HG02759 (cell line): ENCODE results near the gene PROSER1.
"Not testable (repeated sequence)": the region's sequence is repeated elsewhere in the genome, so short reads cannot be mapped to it uniquely, and the experiment has no call there.

Experiments used
- ATAC-seq: cut with Tn5 transposase; IDR thresholded peaks from one replicate; pipeline ENCODE4 v1.9.1; 2021; ENCODE audit warnings: mild to moderate bottlenecking, moderate library complexity; ENCODE audit not compliant: unreplicated experiment

PROSER1 gene

DNA sequence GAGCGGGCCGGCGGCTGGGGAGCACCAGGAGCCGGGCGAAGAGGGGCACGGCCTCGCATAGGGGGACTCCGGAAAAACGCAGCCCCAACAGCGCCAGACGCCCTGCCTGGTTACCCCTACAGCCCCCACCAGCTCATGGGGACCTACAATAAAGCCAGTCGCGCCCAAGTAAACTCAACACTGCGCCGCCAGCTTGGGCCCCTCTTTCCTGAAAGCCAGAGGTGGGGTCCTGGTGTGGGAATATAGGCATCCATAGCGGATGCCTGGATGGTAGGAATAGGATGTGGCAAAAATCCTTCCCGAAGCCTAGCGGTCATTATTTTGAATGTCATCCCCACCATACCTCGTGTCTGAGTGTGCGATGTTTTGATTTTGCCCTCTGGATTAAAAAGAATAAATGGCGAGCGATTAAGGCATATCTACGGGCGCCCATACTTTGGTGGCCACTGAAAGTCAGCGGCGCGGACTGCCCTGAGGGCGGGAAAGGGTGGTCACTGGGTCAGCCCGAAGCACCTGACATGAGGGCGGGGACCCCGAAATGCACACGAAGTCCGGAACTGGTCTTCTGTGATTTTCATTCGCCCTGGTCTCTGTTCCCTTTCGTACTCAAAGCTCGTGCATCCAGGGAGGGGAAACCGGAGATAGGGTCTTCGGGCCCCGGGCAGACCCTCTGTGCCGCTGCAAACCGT, at the start of gene PROSER1, which contains the start of gene NHLRC3:
Gene PROSER1 (minus strand): TSS at position 210 of the 689 bp plus-strand sequence. CDS start 847 bp downstream, outside the sequence.
Gene NHLRC3 (plus strand): TSS at position 577 of the 689 bp plus-strand sequence. CDS start 184 bp downstream, outside the sequence.
- peak; percentile 75 for ATAC-seq

DNA sequence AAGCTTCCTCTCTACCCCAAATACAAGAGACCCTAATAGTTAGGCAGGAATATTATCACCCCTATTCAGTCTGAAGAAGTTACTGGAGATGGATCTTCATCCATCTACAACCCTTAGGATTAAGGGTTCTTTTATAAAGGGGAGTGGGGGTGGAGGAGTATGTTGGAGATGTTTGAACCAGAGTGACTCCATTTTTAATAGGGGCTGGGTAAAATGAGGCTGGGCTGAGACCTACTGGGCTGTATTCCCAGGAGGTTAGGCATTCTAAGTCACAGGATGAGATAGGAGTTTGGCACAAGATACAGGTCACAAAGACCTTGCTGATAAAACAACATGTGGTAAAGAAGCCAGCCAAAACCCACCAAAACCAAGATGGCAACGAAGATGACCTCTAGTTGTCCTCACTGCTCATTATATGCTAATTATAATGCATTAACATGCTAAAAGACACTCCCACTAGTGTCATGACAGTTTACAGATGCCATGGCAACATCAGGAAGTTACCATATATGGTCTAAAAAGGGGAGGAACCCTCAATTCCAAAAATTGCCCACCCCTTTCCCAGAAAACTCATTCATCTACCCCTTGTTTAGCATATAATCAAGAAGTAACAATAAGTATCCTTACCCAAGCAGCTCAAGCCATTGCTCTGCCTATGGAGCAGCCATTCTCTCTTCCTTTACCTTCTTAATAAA, 48.5 kb upstream of the PROSER1 start:
- ATAC-seq = not testable (repeated sequence)

DNA sequence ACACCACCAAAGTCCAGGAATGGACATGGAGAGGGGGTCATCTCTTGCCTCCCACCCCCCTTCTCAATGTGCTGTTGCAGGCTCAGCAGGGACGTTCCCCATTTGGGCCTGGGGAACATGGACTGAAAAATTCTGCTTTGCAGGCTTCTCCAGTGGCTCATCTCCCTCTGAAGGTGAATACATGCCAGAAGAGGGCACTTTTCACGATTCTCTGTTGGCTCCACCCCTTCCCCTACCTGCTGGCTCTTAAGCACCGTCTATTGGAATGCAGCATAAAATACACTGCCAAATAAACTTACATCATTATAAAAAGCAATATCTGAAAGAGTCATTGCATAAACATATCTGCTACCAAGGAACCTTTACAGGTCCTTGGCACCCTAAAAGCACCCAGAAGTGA, 36.1 kb upstream of the PROSER1 start:
- no peak for ATAC-seq

DNA sequence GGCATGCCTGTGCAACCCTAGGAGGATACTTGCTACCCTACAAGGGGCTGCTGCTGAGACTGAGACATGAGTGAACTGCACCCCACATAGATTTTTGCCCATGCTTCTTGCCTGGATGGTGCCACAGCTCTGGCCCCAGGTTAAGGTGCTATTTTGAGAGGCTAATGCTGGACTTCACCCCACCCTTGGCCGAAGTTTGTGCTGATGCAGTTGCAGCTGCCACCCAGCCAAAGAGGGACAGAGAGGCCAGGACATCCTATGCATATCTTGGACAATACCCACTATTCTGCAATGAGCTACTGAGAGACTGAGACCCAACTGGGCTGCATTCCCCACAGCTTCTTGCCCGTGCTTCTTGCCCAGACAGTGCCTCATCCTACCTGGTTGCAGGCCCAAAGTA, 35.0 kb upstream of the PROSER1 start:
- ATAC-seq = no peak

DNA sequence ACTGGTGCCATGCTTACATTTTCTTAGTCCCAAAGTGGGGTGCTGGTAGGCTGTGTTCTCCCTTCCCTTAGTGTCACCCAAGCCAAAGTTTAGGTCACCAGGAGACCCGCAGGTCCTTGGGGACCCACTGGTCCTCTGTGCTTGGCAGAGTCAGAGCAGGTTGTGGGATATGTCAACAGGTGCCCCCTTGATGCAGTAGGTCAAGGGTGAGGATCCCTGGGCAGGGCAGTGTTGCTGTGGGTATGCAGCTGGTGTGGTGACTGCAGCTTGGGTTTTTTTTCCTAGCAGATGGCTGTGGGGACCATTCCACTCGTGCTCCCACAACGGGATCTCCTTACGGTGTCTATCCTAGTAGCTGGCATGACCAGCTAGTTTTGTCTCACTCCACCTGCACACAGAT, 24.1 kb upstream of the PROSER1 start:
- ATAC-seq = no peak

DNA sequence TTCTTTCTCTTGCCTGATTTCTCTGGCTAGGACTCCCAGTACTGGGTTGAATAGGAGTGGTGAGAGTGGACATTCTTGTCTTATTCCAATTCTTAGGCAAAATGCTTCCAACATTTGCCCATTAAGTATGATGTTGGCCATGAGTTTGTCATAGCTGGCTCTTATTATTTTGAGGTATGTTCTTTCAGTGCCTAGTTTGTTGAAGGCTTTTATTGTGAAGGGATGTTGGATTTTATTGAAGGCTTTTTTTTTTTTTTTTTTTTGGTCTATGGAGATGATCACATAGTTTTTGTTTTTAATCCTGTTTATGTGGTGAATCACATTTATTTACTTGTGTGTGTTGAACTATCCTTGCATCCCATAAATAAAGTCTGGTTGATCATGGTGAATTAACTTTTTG, 20.2 kb upstream of the PROSER1 start:
- no peak for ATAC-seq

DNA sequence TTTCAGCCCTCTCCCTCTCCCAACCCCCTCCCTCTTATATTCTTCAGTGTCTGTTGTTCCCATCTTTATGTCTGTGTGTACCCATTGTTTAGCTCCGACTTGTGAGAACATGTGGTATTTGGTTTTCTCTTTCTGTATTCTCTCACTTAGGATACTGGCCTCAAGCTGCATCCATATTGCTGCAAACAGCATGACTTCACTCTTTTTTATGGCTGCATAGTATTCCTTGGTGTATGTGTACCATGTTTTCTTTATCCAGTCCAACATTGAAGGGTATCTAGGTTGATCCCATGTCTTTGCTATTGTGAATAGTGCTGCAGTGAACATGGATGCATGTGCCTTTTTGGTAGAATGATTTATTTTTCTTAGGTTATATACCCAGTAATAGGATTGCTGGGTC, 18.1 kb upstream of the PROSER1 start:
- no peak for ATAC-seq

DNA sequence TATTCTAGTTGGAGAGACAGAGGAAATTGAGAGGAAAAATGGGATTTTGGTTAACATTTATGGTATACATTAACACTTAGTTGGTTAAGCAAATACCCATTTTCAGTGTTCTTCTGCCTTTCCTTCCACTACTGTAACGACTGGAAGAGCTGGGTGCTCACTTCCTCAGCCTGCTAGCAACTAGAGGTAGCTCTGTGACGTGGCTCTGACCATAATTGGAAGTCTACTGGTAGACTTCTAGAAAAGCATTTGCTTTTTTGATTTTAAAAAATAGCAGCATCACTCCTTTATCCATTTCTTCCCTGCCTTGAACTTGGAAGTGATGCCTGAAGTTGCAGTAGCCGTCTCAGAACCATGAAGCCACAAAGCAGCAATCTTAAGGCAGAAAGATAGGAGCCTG, 16.2 kb upstream of the PROSER1 start:
- no peak for ATAC-seq

DNA sequence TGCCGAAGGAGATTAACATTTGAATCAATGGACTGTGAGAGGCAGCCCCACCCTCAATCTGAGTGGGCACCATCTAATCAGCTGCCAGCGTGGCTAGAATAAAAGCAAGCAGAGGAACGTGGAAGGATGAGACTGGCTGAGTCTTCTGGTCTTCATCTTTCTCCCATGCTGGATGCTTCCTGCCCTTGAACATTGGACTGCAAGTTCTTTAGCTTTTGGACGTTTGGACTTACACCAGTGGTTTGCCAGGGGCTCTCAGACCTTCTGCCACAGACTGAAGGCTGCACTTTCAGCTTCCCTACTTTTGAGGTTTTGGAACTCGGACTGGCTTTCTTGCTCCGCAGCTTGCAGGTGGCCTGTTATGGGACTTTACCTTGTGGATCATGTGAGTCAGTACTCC, 15.1 kb upstream of the PROSER1 start:
- no peak for ATAC-seq

DNA sequence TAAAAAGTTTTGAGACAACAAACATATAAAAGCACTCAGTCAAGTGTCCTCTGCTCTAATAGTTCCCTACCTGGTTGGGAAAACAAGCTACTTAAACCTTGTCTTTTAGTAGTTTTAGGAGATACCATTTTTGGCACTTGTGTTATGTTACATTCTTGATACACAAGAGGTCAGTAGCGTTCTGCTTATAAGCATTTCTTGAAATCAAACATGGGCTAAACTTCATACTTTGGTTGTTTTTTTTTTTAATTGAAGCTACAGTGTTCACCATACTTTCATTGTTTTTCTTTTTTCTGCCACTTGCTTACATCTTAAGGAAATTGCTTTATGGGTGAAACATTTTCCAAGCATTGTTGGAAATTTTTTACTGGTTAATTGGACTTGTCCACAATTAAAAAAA, 13.3 kb upstream of the PROSER1 start:
- peak; percentile 50 for ATAC-seq

DNA sequence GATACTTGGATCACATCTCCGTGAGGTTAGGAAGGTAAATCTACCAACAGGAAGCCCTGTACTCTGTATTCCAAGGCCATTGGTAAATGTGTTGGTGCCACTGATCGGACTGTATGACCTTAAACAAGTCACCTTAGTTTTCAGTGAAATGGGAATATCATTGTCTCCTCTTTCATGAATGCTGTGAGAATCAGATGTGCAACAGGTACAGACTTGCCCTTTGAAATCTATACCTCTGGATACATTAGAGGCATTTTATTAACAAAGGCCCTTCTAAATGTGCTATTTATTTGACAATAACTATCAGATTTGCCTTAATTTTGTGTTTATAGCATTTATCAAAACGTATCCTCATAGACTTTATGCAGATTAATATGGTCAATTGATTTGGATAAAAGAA, 11.4 kb upstream of the PROSER1 start:
- no peak for ATAC-seq

DNA sequence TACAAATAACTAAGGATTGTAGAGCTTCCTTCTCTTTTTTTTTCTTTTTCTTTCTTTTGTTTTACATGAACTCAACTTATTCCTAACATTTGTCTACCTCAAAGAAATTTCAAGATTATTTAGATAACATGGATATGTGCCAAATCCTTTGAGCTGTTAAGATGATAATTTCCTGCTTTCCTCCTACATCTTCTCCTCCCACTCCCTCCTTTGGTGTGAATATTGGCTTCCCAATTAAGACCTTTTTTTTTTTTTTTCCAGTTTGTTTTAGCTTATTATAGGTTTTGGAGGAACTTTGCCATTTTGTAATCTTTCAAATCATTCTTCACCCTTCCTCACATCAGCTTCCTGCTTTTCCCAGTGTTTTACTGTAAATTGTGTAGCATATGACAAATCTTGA, 10.9 kb upstream of the PROSER1 start:
- ATAC-seq = no peak

DNA sequence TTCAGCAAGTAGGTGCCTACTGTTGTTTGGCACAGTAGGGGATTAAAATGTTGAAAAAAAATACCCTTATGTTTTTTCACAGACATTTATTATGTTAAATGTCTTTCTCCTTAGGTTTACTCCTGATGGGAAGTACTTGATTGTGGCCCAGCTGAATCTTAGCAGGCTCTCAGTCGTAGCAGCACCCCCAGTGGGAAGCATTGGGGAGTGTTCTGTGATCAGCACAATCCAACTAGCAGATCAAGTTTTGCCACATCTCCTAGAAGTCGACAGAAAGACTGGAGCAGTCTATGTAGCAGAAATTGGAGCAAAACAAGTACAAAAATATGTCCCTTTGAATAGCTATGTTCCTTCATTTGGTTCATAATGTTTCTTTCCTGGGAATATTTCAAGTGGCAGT, 9.7 kb upstream of the PROSER1 start:
- no peak for ATAC-seq

DNA sequence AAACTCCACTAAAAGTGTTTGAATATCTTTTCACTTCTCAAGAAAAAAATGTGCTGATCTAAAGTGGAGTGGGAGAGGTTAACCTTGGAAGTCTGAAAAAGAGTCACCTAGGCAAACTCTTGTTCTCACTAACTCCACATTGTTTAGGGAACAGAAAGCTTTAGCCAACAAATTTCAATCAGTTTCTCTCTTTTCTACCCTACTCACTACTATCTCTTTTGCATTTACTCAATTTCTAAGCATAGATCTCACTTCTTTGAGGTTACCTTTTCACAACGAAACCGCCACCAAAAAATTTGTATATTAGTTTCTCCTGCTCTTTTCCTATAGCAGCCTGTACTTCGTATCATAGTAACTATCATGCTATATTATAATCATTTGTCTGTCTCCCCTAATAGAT, 6.6 kb upstream of the PROSER1 start:
- ATAC-seq = peak; percentile 73

DNA sequence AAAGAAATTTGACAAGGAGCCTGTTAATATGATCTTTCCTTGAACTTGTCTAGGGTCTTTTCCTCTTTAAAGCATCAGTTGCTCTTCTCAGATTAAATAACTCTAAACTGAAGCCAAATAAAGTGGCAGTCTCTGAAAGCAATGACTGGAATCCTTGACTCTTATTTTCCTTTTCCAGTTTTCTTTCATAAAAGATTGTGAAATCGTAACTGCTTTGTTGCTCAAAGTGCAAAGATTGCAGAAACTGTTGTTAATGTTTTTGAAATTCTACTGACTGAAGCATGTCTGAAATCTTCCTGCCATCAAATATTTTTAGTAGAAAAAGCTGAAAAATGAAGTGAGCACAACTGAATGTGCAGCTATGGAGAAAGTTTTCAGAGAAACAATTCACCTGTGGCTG, 2.3 kb upstream of the PROSER1 start:
- no peak for ATAC-seq

DNA sequence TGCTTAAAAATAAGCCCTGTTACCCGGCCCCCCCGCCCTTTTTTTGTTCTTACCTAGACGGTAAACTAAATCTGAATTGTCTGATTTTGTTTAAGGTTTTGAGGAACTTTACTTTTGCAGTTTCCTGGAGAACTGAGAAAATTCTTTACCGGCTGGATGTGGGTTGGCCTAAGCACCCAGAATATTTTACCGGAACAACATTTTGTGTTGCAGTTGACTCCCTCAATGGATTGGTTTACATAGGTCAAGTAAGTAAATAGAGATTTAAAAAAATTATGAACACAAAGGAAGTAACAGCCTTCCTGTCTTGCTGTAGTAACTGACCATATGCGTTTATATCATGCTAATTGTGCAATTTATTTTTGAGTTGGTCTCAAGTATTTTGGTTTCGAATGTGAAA, 1.2 kb upstream of the PROSER1 start:
- ATAC-seq = no peak

DNA sequence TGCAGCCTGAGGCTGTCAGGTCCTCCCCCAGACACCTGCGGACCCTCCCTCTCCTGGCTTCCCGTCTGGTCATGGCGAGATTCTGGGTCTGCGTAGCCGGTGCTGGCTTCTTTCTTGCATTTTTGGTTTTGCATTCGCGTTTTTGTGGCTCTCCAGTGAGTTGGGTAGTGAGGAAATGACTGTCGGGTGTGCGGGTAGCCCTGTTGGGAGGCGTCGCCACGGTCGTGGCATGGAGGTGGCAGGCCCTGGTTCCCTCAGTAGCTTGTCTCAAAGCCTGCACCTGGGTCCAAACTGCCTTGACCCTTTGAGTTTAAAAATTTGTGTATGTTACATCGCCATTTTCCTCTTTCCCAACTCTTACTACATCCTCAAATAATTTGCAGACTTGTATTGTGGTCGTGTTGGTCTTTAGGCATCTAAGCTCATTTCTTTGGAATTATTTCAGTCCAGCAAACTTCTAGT, 711 bp upstream of the PROSER1 start:
- ATAC-seq = peak; percentile 45

DNA sequence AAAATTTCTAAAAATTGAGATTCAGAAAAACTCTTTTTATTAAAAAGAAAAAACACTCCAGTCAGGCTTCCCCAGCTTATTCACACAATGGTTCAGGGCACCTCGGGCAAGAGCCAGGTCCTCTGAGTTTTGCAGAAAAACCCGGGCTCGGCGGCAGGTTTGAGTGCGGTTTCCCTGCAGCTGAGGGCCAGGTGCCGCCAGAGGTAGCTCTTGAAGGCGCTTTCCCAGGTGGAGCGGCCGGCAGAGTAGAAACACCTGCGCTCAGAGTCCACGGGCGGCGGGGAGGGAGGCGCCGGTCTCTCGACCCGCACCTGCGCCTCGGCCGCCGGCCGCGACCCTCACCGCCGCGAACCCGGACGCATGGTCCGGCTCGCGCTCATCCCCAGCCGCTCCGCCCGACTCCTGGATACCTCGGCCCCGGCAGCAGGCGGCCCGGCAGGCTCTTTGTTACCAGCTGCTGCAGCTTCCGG, 444 bp downstream of the PROSER1 start:
- ATAC-seq = peak; percentile 30

DNA sequence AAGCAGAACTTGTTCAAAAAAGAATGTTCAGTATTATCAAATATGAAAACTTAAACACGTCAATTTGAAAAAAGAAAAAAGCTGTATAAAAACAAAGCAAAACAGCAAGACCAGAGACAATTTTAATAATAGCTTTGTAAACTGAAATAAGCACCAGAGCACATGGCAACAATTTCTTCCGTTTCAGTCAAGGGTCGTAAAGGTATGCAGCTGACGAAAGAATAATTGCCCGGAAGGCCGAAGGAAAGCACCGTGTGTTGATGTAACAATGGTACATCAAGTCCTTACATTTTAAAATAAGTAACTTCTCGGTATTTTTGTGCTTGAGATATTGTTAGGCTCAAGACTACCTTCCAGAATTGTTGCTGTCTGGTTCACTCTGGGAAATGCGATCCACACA, 1.7 kb downstream of the PROSER1 start:
- ATAC-seq = no peak

DNA sequence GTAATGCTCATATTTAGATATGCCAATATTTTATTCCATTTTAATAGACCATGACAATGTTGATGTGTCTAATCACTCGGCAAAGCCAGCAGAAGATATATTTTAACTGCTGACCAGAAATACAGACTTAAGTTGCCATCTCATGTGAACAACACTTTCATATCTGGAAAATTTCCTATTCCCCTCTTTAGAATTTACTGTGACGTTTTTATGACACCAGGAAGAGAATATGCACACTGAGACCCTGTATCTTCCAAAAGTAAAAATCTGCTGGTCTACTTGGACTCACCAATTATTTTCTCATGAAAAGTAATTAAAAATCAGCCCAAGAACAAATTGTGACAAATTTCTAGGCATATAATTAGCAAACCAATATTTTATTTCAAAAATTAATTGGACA, 2.1 kb downstream of the PROSER1 start:
- no peak for ATAC-seq

DNA sequence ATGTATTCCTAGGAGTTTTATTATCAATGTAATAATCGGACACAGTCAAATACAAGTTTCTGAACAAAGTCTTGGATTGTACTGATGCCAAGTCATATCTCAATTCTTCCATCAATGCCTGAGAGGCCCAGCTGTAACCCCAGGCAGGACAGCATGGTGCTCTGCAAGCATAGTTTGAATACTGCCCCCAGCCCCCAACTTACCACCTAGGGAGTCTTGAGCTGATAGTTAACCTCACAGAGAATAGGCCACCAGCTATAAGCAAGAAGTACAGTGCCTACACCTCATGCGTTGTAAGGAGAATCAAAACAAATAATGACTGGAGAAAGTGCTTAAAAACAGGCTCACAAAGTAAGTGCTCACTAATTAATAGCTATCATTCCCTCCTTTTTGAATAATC, 2.7 kb downstream of the PROSER1 start:
- no peak for ATAC-seq

DNA sequence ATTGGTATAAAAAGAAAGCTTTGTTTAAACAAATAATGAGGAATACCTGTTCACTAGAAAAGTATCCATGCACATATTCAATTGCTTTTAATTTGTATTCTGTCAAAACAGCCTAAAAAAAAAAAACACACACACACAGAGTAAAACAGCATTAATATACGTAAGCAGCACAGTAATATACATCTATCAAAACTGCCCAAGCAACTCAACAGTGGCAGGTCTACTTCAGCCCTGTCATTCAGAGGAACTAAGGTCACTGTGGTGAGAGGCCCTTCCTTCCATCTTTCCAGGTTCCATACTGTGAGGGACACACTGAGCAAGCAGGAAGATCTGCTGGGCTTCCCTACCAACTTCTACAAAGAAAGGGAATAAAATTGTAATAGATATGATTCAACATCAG, 3.8 kb downstream of the PROSER1 start:
- ATAC-seq = no peak
